Measurements from ENCODE around the gene ASB13.

The ASB13 gene

GRCh38 chr10:5604236-5604925 lies 62.0 kb downstream of the ASB13 start:
- no peak for TF ChIP-seq EZH2 (IDR thresholded peaks at IDR 0.05)
- H3K27ac ChIP-seq, result no peak overlapping the region
- no peaks in the 10 kb centered on the region for H3K36me3 ChIP-seq (ENCODE audit: insufficient read depth, low read length)
- no peaks in the 10 kb centered on the region for H3K9me3 ChIP-seq (ENCODE audit: low read depth, low read length)
- no peak overlapping the region for H3K4me3 ChIP-seq
- no peak for DNase-seq (ENCODE audit: low read depth, low spot score)
- no peak overlapping the region for H3K9ac ChIP-seq (ENCODE audit: insufficient read length)

DNA sequence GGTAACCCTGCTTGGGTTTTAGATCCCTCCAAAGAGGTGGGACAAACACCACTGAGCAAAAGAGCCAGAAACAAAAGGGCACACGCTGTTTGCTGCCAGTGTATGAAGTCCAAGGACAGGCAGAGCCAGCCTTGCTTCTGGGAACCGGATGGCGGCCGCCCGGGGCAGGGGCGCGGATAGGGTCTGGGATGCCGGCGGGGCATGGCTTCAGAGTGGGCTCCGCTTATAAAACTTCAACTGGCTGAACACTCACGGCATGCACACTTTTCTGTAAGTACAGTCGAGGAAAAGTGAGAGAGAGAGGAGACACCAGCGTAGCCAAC lies 62.6 kb downstream of the ASB13 start:
- no peak for TF ChIP-seq POLR2AphosphoS5 (IDR thresholded peaks at IDR 0.05; ENCODE audit: borderline replicate concordance, low read depth, low read length)
- TF ChIP-seq EZH2 (IDR thresholded peaks at IDR 0.05), result no peak
- TF ChIP-seq FOXP2 (optimal IDR thresholded peaks at IDR 0.05; ENCODE audit: control extremely low read depth, extremely low read length, insufficient read depth), result no peak
- H3K9me3 ChIP-seq (ENCODE audit: low read depth, low read length), result no peaks in the 10 kb centered on the region
- no peaks in the 10 kb centered on the region for H3K36me3 ChIP-seq (ENCODE audit: insufficient read depth, low read length)
- no peak overlapping the region for H3K27ac ChIP-seq
- H3K9ac ChIP-seq (ENCODE audit: insufficient read length), result no peak overlapping the region
- DNase-seq (ENCODE audit: low read depth, low spot score), result no peak
- no peak overlapping the region for H3K4me3 ChIP-seq

GRCh38 chr10:5603091-5603847 lies 63.1 kb downstream of the ASB13 start:
- H3K9me3 ChIP-seq (ENCODE audit: low read depth, low read length), result no peaks in the 10 kb centered on the region
- no peak for TF ChIP-seq POLR2AphosphoS5 (IDR thresholded peaks at IDR 0.05; ENCODE audit: borderline replicate concordance, low read depth, low read length)
- no peak for TF ChIP-seq FOXP2 (optimal IDR thresholded peaks at IDR 0.05; ENCODE audit: control extremely low read depth, extremely low read length, insufficient read depth)
- TF ChIP-seq EZH2 (IDR thresholded peaks at IDR 0.05), result no peak
- DNase-seq (ENCODE audit: low read depth, low spot score), result no peak
- H3K27ac ChIP-seq, result no peak overlapping the region
- no peak overlapping the region for H3K4me3 ChIP-seq
- H3K9ac ChIP-seq (ENCODE audit: insufficient read length), result no peak overlapping the region
- H3K36me3 ChIP-seq (ENCODE audit: insufficient read depth, low read length), result no peaks in the 10 kb centered on the region

DNA sequence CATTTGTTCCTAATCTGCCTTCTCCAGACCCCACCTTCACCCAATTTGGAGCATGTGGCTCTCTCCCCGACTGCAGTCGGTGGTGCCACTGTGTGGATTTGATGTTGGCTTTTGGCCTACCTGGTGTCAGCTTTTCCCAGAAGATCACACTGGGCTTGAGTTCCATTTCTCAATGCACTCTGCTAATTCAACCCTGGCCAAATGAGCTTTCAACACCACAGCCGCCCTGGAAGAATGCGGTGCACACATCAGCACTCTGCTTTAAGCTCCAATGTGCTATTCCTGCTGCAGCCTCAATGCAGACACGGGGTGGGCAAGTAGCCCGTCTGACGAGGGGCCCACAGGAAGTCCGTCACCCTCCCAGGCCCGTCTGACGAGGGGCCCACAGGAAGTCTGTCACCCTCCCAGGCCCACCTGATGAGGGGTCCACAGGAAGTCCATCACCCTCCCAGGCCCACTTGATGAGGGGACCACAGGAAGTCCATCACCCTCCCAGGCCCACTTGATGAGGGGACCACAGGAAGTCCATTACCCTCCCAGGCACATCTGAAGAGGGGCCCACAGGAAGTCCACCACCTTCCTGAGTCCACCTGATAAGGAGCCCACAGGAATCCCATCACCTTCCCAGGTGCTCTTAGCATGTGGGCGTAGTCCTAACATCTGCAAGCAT lies 64.4 kb downstream of the ASB13 start:
- H3K9ac ChIP-seq (ENCODE audit: insufficient read length), result no peak overlapping the region
- H3K36me3 ChIP-seq (ENCODE audit: insufficient read depth, low read length), result no peaks in the 10 kb centered on the region
- TF ChIP-seq POLR2AphosphoS5 (IDR thresholded peaks at IDR 0.05; ENCODE audit: borderline replicate concordance, low read depth, low read length) (no peak), EZH2 (IDR thresholded peaks at IDR 0.05) (no peak), FOXP2 (optimal IDR thresholded peaks at IDR 0.05; ENCODE audit: control extremely low read depth, extremely low read length, insufficient read depth) (no peak)
- no peaks in the 10 kb centered on the region for H3K9me3 ChIP-seq (ENCODE audit: low read depth, low read length)
- no peak overlapping the region for H3K27ac ChIP-seq
- no peak overlapping the region for H3K4me3 ChIP-seq
- DNase-seq (ENCODE audit: low read depth, low spot score), result no peak

DNA sequence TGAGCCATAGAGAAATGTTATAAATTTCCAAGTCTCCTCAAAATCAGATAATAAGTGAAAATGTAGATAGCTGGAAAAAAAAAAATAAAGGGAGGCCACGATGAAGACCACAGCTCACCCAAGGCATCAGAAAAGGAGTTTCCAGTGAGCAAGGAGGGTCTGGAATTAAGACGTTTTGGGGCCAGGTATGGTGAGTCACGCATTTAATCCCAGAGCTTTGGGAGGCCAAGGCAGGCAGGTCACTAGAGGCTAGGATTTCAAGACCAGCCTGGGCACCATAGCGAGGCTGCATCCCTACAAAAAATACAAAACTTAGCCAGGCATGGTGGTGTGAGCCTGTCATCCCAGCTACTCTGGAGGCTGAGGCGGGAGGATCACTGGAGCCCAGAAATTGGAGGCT lies 65.5 kb downstream of the ASB13 start:
- no peak overlapping the region for H3K27ac ChIP-seq
- H3K4me3 ChIP-seq, result no peak overlapping the region
- H3K9me3 ChIP-seq (ENCODE audit: low read depth, low read length), result no peaks in the 10 kb centered on the region
- H3K9ac ChIP-seq (ENCODE audit: insufficient read length), result no peak overlapping the region
- DNase-seq (ENCODE audit: low read depth, low spot score), result no peak
- no peaks in the 10 kb centered on the region for H3K36me3 ChIP-seq (ENCODE audit: insufficient read depth, low read length)
- TF ChIP-seq POLR2AphosphoS5 (IDR thresholded peaks at IDR 0.05; ENCODE audit: borderline replicate concordance, low read depth, low read length) (no peak), FOXP2 (optimal IDR thresholded peaks at IDR 0.05; ENCODE audit: control extremely low read depth, extremely low read length, insufficient read depth) (no peak), EZH2 (IDR thresholded peaks at IDR 0.05) (no peak)

- no peak for DNase-seq (ENCODE audit: low read depth, low spot score)
- Histone ChIP-seq H3K4me3 (no peak overlapping the region), H3K9me3 (ENCODE audit: low read depth, low read length) (no peaks in the 10 kb centered on the region), H3K36me3 (ENCODE audit: insufficient read depth, low read length) (no peaks in the 10 kb centered on the region), H3K9ac (ENCODE audit: insufficient read length) (no peak overlapping the region), H3K27ac (no peak overlapping the region)
- TF ChIP-seq FOXP2 (optimal IDR thresholded peaks at IDR 0.05; ENCODE audit: control extremely low read depth, extremely low read length, insufficient read depth) (no peak), EZH2 (IDR thresholded peaks at IDR 0.05) (no peak), POLR2AphosphoS5 (IDR thresholded peaks at IDR 0.05; ENCODE audit: borderline replicate concordance, low read depth, low read length) (no peak)
Measured at GRCh38 chr10:5599613-5600520, 66.5 kb downstream of the ASB13 start.

DNA sequence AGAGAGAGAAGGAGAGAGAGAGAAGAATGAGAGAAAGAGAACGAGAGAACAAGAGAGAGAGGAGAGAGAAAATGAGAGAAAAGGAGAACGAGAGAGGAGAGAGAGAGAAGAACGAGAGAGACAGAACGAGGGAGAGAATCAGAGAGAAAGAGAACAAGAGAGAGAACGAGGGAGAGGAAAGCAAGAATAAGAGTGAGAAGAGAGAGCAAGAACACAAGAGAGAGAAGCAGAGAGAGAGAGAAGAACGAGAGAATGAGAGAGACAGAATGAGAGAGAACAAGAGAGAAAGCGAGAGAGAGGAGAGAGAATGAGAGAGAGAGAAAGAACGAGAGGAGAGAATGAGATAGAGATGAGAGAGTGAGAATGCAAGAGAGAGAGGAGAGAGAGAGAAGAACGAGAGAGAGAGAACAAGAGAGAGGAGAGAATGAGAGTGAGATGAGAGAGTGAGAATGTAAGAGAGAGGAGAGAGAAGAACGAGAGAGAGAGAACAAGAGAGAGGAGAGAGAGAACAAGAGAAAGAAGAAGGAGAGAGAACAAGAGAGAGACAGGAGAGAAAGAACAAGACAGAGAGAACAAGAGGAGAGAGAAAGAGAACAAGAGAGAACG lies 68.2 kb downstream of the ASB13 start:
- no peak overlapping the region for H3K27ac ChIP-seq
- H3K4me3 ChIP-seq, result no peak overlapping the region
- DNase-seq (ENCODE audit: low read depth, low spot score), result no peak
- no peaks in the 10 kb centered on the region for H3K36me3 ChIP-seq (ENCODE audit: insufficient read depth, low read length)
- H3K9me3 ChIP-seq (ENCODE audit: low read depth, low read length), result no peaks in the 10 kb centered on the region
- no peak overlapping the region for H3K9ac ChIP-seq (ENCODE audit: insufficient read length)
- TF ChIP-seq POLR2AphosphoS5 (IDR thresholded peaks at IDR 0.05; ENCODE audit: borderline replicate concordance, low read depth, low read length) (no peak), FOXP2 (optimal IDR thresholded peaks at IDR 0.05; ENCODE audit: control extremely low read depth, extremely low read length, insufficient read depth) (no peak), EZH2 (IDR thresholded peaks at IDR 0.05) (no peak)

All from SK-N-MC (cell line).